Peyer's patch (tissue), 4 donors: ENCODE results near the gene MRTFB.

Experiments used
- POLR2A ChIP-seq, 2 donors: fragments of 450-650 bp; IDR thresholded peaks; one replicate each; pipeline ENCODE4 v1.5.1; 2017; ENCODE audit warnings: antibody characterized with exemption in 2 of 2, mild to moderate bottlenecking in 2 of 2, moderate library complexity in 2 of 2
- TF ChIP-seq, protein P1 (sequence below), 6 experiments: fragments of 450-650 bp in 4 of 6; fragments of 200-600 bp in 2 of 6; sonication (generic) in 1 of 6; IDR thresholded peaks; one replicate each; pipeline ENCODE4 v1.5.1; 2017 to 2019; ENCODE audit warnings: antibody characterized with exemption in 6 of 6, mild to moderate bottlenecking in 3 of 6, moderate library complexity in 1 of 6

DNA sequence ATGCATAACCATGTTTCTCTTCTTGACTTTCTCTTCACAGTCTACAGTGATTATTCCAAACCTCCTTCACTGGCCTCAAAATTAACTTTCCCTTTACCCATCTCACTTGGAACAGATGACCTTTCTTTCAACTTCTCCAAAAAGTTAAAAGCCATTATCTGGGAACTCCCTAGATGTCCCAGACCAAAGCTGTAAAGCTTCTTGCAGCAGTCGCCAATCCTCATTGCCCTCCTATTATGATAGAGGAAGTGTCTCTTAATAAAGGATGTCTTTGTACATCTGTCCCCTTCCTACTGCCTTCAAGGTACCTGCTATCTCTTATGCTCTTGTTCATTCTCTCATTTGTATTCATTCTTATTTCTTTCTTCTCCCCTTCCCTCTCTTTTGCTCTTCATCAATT, 127.5 kb downstream of the MRTFB start:
- TF ChIP-seq, protein P1, sequence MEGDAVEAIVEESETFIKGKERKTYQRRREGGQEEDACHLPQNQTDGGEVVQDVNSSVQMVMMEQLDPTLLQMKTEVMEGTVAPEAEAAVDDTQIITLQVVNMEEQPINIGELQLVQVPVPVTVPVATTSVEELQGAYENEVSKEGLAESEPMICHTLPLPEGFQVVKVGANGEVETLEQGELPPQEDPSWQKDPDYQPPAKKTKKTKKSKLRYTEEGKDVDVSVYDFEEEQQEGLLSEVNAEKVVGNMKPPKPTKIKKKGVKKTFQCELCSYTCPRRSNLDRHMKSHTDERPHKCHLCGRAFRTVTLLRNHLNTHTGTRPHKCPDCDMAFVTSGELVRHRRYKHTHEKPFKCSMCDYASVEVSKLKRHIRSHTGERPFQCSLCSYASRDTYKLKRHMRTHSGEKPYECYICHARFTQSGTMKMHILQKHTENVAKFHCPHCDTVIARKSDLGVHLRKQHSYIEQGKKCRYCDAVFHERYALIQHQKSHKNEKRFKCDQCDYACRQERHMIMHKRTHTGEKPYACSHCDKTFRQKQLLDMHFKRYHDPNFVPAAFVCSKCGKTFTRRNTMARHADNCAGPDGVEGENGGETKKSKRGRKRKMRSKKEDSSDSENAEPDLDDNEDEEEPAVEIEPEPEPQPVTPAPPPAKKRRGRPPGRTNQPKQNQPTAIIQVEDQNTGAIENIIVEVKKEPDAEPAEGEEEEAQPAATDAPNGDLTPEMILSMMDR (IDR thresholded peaks at IDR 0.05): no peak
- TF ChIP-seq POLR2A (IDR thresholded peaks at IDR 0.05): no peak
